GM19193 (cell line): Measurements from ENCODE around the gene DGUOK.

Experiments
- POLR2A ChIP-seq: IDR thresholded peaks from 4 replicates; pipeline ENCODE4 v1.6.1; 2011; ENCODE audit not compliant: insufficient read depth, insufficient read length; ENCODE audit errors: extremely low read depth

Gene DGUOK

GRCh38 chr2:73896362-73897239, 30.1 kb upstream of the DGUOK start:
- TF ChIP-seq POLR2A, result no peak

- TF ChIP-seq POLR2A, result no peak
These were observed 29.5 kb upstream of the DGUOK start for GRCh38 chr2:73897240-73897583.

- no peak for TF ChIP-seq POLR2A
These were observed 28.7 kb upstream of the DGUOK start for GRCh38 chr2:73897934-73898333.

- no peak for TF ChIP-seq POLR2A
These were observed 26.8 kb upstream of the DGUOK start for GRCh38 chr2:73899801-73900336.

GRCh38 chr2:73901143-73901542, 25.5 kb upstream of the DGUOK start:
- no peak for TF ChIP-seq POLR2A

- no peak for TF ChIP-seq POLR2A
These were observed 24.4 kb upstream of the DGUOK start for GRCh38 chr2:73902284-73902683.

GRCh38 chr2:73903313-73903712, 23.4 kb upstream of the DGUOK start:
- TF ChIP-seq POLR2A, result no peak

- TF ChIP-seq POLR2A, result no peak
These were observed 21.7 kb upstream of the DGUOK start for GRCh38 chr2:73904952-73905351.

GRCh38 chr2:73906847-73907505, 19.7 kb upstream of the DGUOK start:
- no peak for TF ChIP-seq POLR2A

GRCh38 chr2:73907840-73908452, 18.7 kb upstream of the DGUOK start:
- TF ChIP-seq POLR2A, result no peak

- TF ChIP-seq POLR2A, result no peak
These were observed 17.7 kb upstream of the DGUOK start for GRCh38 chr2:73908689-73909652.

- TF ChIP-seq POLR2A, result no peak
These were observed 15.7 kb upstream of the DGUOK start for GRCh38 chr2:73910873-73911547.

GRCh38 chr2:73911548-73912208, 15.0 kb upstream of the DGUOK start:
- TF ChIP-seq POLR2A, result no peak
